BE2C (cell line): ENCODE measurements around the gene SNN.

Experiments
- DNase-seq: peaks from one replicate; pipeline ENCODE4 v3.0.0-alpha.2; 2020
- H3K27me3 ChIP-seq: fragments of 250-450 bp; sonication (Bioruptor Pico); 2 replicates; pipeline ENCODE4 v1.5.1; 2020; ENCODE audit warnings: mild to moderate bottlenecking
- H3K36me3 ChIP-seq: fragments of 250-450 bp; sonication (Bioruptor Pico); 2 replicates; pipeline ENCODE4 v1.5.1; 2020; ENCODE audit warnings: mild to moderate bottlenecking
- H3K4me1 ChIP-seq: fragments of 250-450 bp; sonication (Bioruptor Pico); 2 replicates; pipeline ENCODE4 v1.5.1; 2020
- H3K4me3 ChIP-seq: 2 replicates; pipeline ENCODE4 v1.5.1; 2011; ENCODE audit warnings: low read depth, low read length
- H3K9me3 ChIP-seq: fragments of 250-450 bp; sonication (Bioruptor Pico); 2 replicates; pipeline ENCODE4 v1.5.1; 2020
- CTCF ChIP-seq: IDR thresholded peaks from 2 replicates; pipeline ENCODE4 v1.5.1; 2012; ENCODE audit warnings: mild to moderate bottlenecking, low read depth, low read length

The SNN gene

DNA sequence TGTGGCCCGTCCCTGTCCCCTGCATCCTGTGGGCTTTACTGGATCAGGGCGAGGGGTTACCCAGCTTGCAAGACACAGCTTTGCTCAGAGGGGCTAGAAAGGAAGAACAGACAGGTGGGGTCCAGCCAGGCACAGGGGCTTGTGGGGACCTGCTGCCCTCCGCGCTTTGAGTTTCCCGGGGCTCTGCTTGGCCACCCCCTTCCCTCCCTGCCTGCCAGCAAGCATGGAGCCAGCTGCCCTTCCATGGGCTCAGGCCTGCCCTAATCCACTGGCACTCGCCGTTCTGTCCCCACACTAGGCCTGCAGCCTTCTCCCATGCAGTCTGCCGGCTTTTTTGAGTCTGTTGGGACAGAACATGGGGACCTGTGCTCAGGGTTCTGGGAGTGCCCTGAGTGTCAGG, 3.4 kb downstream of the SNN start:
- no peak for DNase-seq
- Histone ChIP-seq H3K36me3 (peaks cover 5% of the 10 kb centered on the region; the same call in 1 of the 2 replicates), H3K4me3 (no peak overlapping the region), H3K9me3 (no peaks in the 10 kb centered on the region), H3K27me3 (no peaks in the 10 kb centered on the region), H3K4me1 (no peaks in the 10 kb centered on the region)
- no peak for TF ChIP-seq CTCF

GRCh38 chr16:11672206-11673090, 4.2 kb downstream of the SNN start:
- no peak for TF ChIP-seq CTCF
- no peak for DNase-seq
- no peaks in the 10 kb centered on the region for H3K27me3 ChIP-seq
- H3K4me3 ChIP-seq, result no peak overlapping the region
- H3K4me1 ChIP-seq, result no peaks in the 10 kb centered on the region
- peaks cover 9% of the 10 kb centered on the region for H3K36me3 ChIP-seq
- H3K9me3 ChIP-seq, result no peaks in the 10 kb centered on the region

DNA sequence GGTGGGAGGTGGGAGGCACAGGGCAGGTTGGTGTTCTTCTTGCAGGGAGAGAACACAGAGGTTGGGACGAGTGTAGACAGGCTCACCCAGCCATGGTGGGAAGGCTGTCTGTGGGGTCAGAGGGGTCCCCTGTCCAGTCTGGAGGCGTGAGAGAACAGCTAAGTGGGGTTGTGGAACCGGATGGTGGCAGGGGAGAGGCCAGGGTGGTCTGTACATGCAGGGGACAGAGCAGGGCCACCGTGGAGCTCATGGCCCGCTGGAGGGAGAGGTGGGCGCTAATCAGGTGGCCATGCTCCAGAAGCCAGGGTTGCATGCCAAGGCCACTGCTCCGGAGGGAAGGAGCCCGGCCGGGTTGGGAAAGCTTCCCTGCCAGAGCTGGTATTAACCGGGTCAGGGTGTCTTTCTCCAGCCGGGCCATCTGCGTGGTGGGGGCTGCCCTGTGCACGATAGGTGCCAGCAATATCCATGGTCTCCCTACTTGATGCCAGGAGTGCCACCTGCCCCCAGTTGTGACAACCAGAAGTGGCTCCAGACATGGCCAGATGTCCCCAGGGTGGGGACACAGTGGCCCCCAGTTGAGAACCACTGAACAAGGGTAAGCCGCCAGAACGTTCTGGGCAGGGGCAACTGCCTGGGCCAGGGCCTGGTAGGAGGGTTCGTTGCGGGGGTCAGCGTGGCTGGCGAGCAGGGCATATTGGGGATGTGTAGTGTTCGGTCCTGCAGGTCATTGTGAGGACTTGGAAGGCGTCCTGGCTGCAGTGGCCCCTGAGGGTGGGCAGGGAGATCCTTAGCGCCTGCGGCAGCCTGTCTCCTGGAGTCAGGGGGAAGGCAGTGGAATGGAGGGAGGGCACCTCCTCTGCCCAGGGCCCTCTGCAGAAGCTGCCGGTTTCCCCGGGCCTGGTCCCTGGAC, 5.1 kb downstream of the SNN start:
- no peak overlapping the region for H3K4me3 ChIP-seq
- no peaks in the 10 kb centered on the region for H3K4me1 ChIP-seq
- no peaks in the 10 kb centered on the region for H3K9me3 ChIP-seq
- DNase-seq, result no peak
- H3K36me3 ChIP-seq, result peaks cover 9% of the 10 kb centered on the region
- no peak for TF ChIP-seq CTCF
- no peaks in the 10 kb centered on the region for H3K27me3 ChIP-seq

- TF ChIP-seq CTCF, result no peak
- no peak overlapping the region for H3K4me3 ChIP-seq
- peaks cover 9% of the 10 kb centered on the region for H3K36me3 ChIP-seq
- H3K4me1 ChIP-seq, result no peaks in the 10 kb centered on the region
- H3K27me3 ChIP-seq, result no peaks in the 10 kb centered on the region
- no peak for DNase-seq
- no peaks in the 10 kb centered on the region for H3K9me3 ChIP-seq
These were observed 6.0 kb downstream of the SNN start for GRCh38 chr16:11674001-11674817.

DNA sequence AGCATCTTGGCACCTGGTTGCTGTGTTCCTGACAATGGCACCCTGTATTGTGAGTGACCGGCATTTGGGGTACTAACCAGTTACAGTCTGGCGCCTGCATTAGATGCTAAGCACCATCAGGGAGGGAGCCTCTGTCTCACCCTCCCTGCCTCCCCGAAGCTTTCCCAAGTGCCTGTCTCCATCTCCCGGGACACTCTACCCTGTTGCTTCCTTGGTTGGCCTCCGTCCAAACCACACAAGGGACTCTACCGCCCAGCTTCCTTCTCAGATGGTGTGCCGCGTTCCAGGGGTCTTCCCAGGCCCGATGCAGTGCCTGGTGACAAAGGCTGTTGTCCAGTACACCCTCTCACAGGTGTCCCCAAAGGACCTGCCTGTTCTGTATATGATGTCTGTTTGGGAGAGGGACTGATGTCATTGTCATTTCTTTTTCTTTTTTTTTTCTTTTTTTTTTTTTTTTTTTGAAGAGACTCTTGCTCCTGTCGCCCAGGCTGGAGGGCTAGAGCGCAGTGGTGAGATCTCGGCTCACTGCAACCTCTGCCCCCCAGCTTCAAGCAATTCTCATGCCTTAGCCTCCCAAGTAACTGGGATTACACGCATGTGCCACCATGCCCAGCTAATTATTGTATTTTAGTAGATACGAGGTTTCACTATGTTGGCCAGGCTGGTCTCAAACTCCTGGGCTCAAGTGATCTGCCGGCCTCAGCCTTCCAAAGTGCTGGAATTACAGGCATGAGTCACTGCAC, 6.7 kb downstream of the SNN start:
- no peak overlapping the region for H3K4me3 ChIP-seq
- no peaks in the 10 kb centered on the region for H3K9me3 ChIP-seq
- no peak for TF ChIP-seq CTCF
- peaks cover 9% of the 10 kb centered on the region for H3K36me3 ChIP-seq
- no peaks in the 10 kb centered on the region for H3K27me3 ChIP-seq
- DNase-seq, result no peak
- H3K4me1 ChIP-seq, result no peaks in the 10 kb centered on the region
